ENCODE results near the gene SCLY. TPM values are rescaled to one million over a fixed set of nuclear protein-coding genes. Genes with fewer than 3 reads are reported as not detected.

Gene SCLY
- total and polyA plus RNA-seq, 2 of the 13 experiments (the other 11 are each of a cell fraction or from before 2014, with no cell fraction given) = 27.9 to 38.6 TPM

DNA sequence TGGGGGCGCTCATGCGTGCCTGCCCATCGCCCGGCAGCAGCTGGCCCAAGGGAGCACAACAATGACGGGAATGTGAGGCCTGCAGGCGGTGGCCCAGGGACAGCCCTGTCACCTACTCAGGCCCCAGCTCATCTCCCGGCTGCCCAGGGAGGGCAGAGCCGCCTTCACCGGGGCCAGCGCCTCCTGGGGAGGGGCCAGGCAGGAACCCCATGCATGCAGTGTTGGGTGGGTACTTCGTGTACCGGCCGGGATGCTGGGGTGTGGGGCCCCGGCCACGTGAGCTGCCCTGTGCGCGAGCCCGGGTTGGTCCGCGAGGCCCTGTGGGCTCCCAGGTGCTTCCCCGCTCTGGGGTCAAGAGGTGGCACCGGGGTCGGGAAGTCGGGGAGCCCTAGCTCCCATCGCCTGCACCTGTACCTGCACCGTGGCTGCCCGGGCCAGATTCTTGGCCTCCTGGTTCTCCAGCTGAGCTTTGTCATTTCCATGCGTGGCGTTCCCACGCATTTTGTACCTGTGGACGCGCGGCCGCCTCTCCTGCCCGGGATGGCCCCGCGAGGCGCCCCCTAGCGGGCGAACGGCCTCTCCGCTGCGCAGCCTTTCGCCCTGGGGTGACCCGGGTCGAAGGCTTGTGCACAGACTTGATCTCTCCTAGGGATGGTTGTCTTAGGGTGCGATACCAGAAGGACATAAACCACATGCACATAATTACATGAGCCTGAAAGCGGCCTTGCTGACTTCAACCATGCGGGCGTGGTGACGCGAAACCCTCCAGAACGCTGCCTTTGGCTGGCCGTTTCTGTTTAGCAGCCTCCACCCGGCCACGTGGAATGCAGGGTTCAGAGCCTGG lies 78.6 kb downstream of the SCLY start (continued):
- TF ChIP-seq, protein P1, sequence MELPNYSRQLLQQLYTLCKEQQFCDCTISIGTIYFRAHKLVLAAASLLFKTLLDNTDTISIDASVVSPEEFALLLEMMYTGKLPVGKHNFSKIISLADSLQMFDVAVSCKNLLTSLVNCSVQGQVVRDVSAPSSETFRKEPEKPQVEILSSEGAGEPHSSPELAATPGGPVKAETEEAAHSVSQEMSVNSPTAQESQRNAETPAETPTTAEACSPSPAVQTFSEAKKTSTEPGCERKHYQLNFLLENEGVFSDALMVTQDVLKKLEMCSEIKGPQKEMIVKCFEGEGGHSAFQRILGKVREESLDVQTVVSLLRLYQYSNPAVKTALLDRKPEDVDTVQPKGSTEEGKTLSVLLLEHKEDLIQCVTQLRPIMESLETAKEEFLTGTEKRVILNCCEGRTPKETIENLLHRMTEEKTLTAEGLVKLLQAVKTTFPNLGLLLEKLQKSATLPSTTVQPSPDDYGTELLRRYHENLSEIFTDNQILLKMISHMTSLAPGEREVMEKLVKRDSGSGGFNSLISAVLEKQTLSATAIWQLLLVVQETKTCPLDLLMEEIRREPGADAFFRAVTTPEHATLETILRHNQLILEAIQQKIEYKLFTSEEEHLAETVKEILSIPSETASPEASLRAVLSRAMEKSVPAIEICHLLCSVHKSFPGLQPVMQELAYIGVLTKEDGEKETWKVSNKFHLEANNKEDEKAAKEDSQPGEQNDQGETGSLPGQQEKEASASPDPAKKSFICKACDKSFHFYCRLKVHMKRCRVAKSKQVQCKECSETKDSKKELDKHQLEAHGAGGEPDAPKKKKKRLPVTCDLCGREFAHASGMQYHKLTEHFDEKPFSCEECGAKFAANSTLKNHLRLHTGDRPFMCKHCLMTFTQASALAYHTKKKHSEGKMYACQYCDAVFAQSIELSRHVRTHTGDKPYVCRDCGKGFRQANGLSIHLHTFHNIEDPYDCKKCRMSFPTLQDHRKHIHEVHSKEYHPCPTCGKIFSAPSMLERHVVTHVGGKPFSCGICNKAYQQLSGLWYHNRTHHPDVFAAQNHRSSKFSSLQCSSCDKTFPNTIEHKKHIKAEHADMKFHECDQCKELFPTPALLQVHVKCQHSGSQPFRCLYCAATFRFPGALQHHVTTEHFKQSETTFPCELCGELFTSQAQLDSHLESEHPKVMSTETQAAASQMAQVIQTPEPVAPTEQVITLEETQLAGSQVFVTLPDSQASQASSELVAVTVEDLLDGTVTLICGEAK (IDR thresholded peaks at IDR 0.05) = no peak
- TF ChIP-seq, protein P1 (CRISPR knock-in tag; IDR thresholded peaks at IDR 0.05) = no peak
- TF ChIP-seq, protein P2, sequence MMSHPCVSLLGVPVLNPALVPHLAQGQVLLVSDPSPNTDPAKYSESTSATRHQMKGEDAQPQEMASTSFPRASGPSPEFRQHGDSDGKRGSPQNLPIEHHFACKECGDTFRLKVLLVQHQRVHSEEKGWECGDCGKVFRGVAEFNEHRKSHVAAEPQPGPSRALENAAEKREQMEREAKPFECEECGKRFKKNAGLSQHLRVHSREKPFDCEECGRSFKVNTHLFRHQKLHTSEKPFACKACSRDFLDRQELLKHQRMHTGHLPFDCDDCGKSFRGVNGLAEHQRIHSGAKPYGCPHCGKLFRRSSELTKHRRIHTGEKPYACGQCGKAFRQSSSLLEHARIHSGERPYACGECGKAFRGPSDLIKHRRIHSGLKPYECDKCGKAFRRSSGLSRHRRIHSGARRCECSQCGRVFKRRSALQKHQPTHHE (CRISPR knock-in tag; IDR thresholded peaks at IDR 0.05; ENCODE audit: borderline replicate concordance) = no peak
- TF ChIP-seq, protein P3, sequence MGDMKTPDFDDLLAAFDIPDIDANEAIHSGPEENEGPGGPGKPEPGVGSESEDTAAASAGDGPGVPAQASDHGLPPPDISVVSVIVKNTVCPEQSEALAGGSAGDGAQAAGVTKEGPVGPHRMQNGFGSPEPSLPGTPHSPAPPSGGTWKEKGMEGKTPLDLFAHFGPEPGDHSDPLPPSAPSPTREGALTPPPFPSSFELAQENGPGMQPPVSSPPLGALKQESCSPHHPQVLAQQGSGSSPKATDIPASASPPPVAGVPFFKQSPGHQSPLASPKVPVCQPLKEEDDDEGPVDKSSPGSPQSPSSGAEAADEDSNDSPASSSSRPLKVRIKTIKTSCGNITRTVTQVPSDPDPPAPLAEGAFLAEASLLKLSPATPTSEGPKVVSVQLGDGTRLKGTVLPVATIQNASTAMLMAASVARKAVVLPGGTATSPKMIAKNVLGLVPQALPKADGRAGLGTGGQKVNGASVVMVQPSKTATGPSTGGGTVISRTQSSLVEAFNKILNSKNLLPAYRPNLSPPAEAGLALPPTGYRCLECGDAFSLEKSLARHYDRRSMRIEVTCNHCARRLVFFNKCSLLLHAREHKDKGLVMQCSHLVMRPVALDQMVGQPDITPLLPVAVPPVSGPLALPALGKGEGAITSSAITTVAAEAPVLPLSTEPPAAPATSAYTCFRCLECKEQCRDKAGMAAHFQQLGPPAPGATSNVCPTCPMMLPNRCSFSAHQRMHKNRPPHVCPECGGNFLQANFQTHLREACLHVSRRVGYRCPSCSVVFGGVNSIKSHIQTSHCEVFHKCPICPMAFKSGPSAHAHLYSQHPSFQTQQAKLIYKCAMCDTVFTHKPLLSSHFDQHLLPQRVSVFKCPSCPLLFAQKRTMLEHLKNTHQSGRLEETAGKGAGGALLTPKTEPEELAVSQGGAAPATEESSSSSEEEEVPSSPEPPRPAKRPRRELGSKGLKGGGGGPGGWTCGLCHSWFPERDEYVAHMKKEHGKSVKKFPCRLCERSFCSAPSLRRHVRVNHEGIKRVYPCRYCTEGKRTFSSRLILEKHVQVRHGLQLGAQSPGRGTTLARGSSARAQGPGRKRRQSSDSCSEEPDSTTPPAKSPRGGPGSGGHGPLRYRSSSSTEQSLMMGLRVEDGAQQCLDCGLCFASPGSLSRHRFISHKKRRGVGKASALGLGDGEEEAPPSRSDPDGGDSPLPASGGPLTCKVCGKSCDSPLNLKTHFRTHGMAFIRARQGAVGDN (CRISPR knock-in tag; IDR thresholded peaks at IDR 0.05) = peak; percentile 1; the same call in 1 of the 2 replicates
- 0 out of 2 replicates have a peak, but pooled peaks have one; percentile 36 for TF ChIP-seq ZBTB38 (CRISPR knock-in tag; IDR thresholded peaks at IDR 0.05)
- TF ChIP-seq HHEX (CRISPR knock-in tag; IDR thresholded peaks at IDR 0.05) = no peak
- no peak for TF ChIP-seq ZFP90 (CRISPR knock-in tag; IDR thresholded peaks at IDR 0.05; ENCODE audit: borderline replicate concordance)
- no peak for TF ChIP-seq KLF15 (CRISPR knock-in tag; IDR thresholded peaks at IDR 0.05; ENCODE audit: borderline replicate concordance)
- no peak for TF ChIP-seq TRIM24 (CRISPR knock-in tag; IDR thresholded peaks at IDR 0.05)
- TF ChIP-seq, protein P4, sequence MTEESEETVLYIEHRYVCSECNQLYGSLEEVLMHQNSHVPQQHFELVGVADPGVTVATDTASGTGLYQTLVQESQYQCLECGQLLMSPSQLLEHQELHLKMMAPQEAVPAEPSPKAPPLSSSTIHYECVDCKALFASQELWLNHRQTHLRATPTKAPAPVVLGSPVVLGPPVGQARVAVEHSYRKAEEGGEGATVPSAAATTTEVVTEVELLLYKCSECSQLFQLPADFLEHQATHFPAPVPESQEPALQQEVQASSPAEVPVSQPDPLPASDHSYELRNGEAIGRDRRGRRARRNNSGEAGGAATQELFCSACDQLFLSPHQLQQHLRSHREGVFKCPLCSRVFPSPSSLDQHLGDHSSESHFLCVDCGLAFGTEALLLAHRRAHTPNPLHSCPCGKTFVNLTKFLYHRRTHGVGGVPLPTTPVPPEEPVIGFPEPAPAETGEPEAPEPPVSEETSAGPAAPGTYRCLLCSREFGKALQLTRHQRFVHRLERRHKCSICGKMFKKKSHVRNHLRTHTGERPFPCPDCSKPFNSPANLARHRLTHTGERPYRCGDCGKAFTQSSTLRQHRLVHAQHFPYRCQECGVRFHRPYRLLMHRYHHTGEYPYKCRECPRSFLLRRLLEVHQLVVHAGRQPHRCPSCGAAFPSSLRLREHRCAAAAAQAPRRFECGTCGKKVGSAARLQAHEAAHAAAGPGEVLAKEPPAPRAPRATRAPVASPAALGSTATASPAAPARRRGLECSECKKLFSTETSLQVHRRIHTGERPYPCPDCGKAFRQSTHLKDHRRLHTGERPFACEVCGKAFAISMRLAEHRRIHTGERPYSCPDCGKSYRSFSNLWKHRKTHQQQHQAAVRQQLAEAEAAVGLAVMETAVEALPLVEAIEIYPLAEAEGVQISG (CRISPR knock-in tag; IDR thresholded peaks at IDR 0.05) = no peak
